WTC11 (cell line): ENCODE data around the gene LTBP2. TPM values are rescaled to one million over a fixed set of nuclear protein-coding genes. Genes with fewer than 3 reads are reported as not detected.

Source experiments
- ATAC-seq: fragments of 200-7000 bp; cut with Tn5 transposase; 2 replicates; pipeline ENCODE4 v1.10.0; 2021; ENCODE audit warnings: mild to moderate bottlenecking, moderate library complexity
- CTCF ChIA-PET: fragments of 300-600 bp; sonication (Branson Sonifier 250); formaldehyde crosslinking; loops from one replicate; lab custom pipeline; 2021; ENCODE audit warnings: antibody characterized with exemption; lab: Charles Lee
- POLR2A ChIA-PET: fragments of 350-600 bp; sonication (Branson Sonifier 250); formaldehyde crosslinking; loops from one replicate; lab custom pipeline; 2021; ENCODE audit warnings: antibody characterized with exemption; lab: Charles Lee
- DNase-seq: peaks from one replicate; pipeline ENCODE4 v3.0.0; 2021; ENCODE audit warnings: low spot score
- H3K27ac Mint-ChIP-seq: 2 replicates; pipeline ENCODE4 v1.8.0; 2021; ENCODE audit warnings: mixed read lengths
- H3K27me3 Mint-ChIP-seq: 2 replicates; pipeline ENCODE4 v1.8.0; 2021; ENCODE audit warnings: low read depth, mild to moderate bottlenecking, moderate library complexity, mixed read lengths
- H3K36me3 Mint-ChIP-seq: 2 replicates; pipeline ENCODE4 v1.8.0; 2021; ENCODE audit warnings: mixed read lengths
- H3K4me1 Mint-ChIP-seq: 2 replicates; pipeline ENCODE4 v1.8.0; 2022; ENCODE audit warnings: mixed read lengths
- H3K4me3 Mint-ChIP-seq: 2 replicates; pipeline ENCODE4 v1.8.0; 2021; ENCODE audit warnings: mild to moderate bottlenecking, moderate library complexity, mixed read lengths
- H3K9me3 Mint-ChIP-seq: 2 replicates; pipeline ENCODE4 v1.8.0; 2021; ENCODE audit warnings: mixed read lengths
- ATF2 ChIP-seq: sonication (generic); formaldehyde crosslinking; IDR thresholded peaks from 2 replicates; pipeline ENCODE4 v1.8.1; 2022; ENCODE audit warnings: low read depth, missing genetic modification reagents, borderline replicate concordance
- ATF3 ChIP-seq: sonication (generic); formaldehyde crosslinking; conservative IDR thresholded peaks from 2 replicates; pipeline ENCODE4 v1.8.1; 2022; ENCODE audit warnings: mild to moderate bottlenecking, missing genetic modification reagents
- CDX4 ChIP-seq: fragments of 250-450 bp; sonication (Bioruptor Pico); IDR thresholded peaks from 2 replicates; pipeline ENCODE4 v1.9.0; 2021; ENCODE audit warnings: moderate library complexity, mild to moderate bottlenecking, inconsistent platforms, borderline replicate concordance
- E2F5 ChIP-seq: sonication (generic); formaldehyde crosslinking; IDR thresholded peaks from 2 replicates; pipeline ENCODE4 v1.8.1; 2022; ENCODE audit warnings: mild to moderate bottlenecking, moderate library complexity, missing genetic modification reagents
- FOXK1 ChIP-seq: sonication (generic); formaldehyde crosslinking; IDR thresholded peaks from 2 replicates; pipeline ENCODE4 v1.8.0; 2022; ENCODE audit warnings: mild to moderate bottlenecking, moderate library complexity, missing genetic modification reagents
- GABPB1 ChIP-seq: sonication (generic); formaldehyde crosslinking; IDR thresholded peaks from 2 replicates; pipeline ENCODE4 v1.8.1; 2023; ENCODE audit warnings: mild to moderate bottlenecking, missing genetic modification reagents
- GRHL2 ChIP-seq: fragments of 250-450 bp; sonication (Bioruptor Pico); IDR thresholded peaks from 2 replicates; pipeline ENCODE4 v1.8.0; 2022; ENCODE audit warnings: mild to moderate bottlenecking, moderate library complexity; ENCODE audit not compliant: insufficient replicate concordance, severe bottlenecking
- HMGXB4 ChIP-seq: sonication (generic); formaldehyde crosslinking; IDR thresholded peaks from 2 replicates; pipeline ENCODE4 v1.8.1; 2023; ENCODE audit warnings: mild to moderate bottlenecking, moderate library complexity, missing genetic modification reagents
- MAX ChIP-seq: sonication (generic); formaldehyde crosslinking; IDR thresholded peaks from 2 replicates; pipeline ENCODE4 v1.8.0; 2022; ENCODE audit warnings: mild to moderate bottlenecking, missing genetic modification reagents
- MXD4 ChIP-seq: fragments of 250-450 bp; sonication (Bioruptor Pico); IDR thresholded peaks from 2 replicates; pipeline ENCODE4 v1.8.0; 2021; ENCODE audit warnings: mild to moderate bottlenecking, moderate library complexity, borderline replicate concordance
- NFE2L1 ChIP-seq: sonication (generic); formaldehyde crosslinking; IDR thresholded peaks from 2 replicates; pipeline ENCODE4 v1.8.1; 2023; ENCODE audit warnings: missing genetic modification reagents
- NR2C2 ChIP-seq: sonication (generic); formaldehyde crosslinking; IDR thresholded peaks from 2 replicates; pipeline ENCODE4 v1.8.0; 2022; ENCODE audit warnings: mild to moderate bottlenecking, missing genetic modification reagents
- NR3C1 ChIP-seq: sonication (generic); formaldehyde crosslinking; conservative IDR thresholded peaks from 2 replicates; pipeline ENCODE4 v1.8.1; 2023; ENCODE audit warnings: low read depth, mild to moderate bottlenecking, missing genetic modification reagents
- OVOL2 ChIP-seq: fragments of 250-450 bp; sonication (Bioruptor Pico); IDR thresholded peaks from 2 replicates; pipeline ENCODE4 v1.9.0; 2021; ENCODE audit warnings: mild to moderate bottlenecking, borderline replicate concordance
- RORB ChIP-seq: fragments of 250-450 bp; sonication (Bioruptor Pico); IDR thresholded peaks from 2 replicates; pipeline ENCODE4 v1.9.0; 2021; ENCODE audit warnings: mild to moderate bottlenecking
- SMAD4 ChIP-seq: sonication (generic); formaldehyde crosslinking; IDR thresholded peaks from 2 replicates; pipeline ENCODE4 v1.8.0; 2022; ENCODE audit warnings: mild to moderate bottlenecking, missing genetic modification reagents
- TEAD4 ChIP-seq: sonication (generic); formaldehyde crosslinking; IDR thresholded peaks from 2 replicates; pipeline ENCODE4 v1.8.0; 2022; ENCODE audit warnings: mild to moderate bottlenecking, missing genetic modification reagents
- ZBTB21 ChIP-seq: sonication (generic); formaldehyde crosslinking; IDR thresholded peaks from 2 replicates; pipeline ENCODE4 v1.8.1; 2023; ENCODE audit warnings: mild to moderate bottlenecking, missing genetic modification reagents, borderline replicate concordance
- ZBTB43 ChIP-seq: sonication (generic); formaldehyde crosslinking; IDR thresholded peaks from 2 replicates; pipeline ENCODE4 v1.8.1; 2023; ENCODE audit warnings: mild to moderate bottlenecking, missing genetic modification reagents
- ZMAT4 ChIP-seq: fragments of 250-450 bp; sonication (Bioruptor Pico); IDR thresholded peaks from 2 replicates; pipeline ENCODE4 v1.9.0; 2021; ENCODE audit warnings: mild to moderate bottlenecking
- ZNF232 ChIP-seq: sonication (generic); formaldehyde crosslinking; IDR thresholded peaks from 2 replicates; pipeline ENCODE4 v1.8.0; 2022; ENCODE audit warnings: mild to moderate bottlenecking, missing genetic modification reagents
- ZNF317 ChIP-seq: sonication (generic); formaldehyde crosslinking; IDR thresholded peaks from 2 replicates; pipeline ENCODE4 v1.8.1; 2023; ENCODE audit warnings: low read depth, mild to moderate bottlenecking, moderate library complexity, missing genetic modification reagents, borderline replicate concordance
- total RNA-seq: library from RNA; stranded (reverse); gene quantifications from 3 replicates; pipeline ENCODE4 v1.2.3, GENCODE V29; 2021

Gene LTBP2
- total RNA-seq, 1 experiment from 2014 or later = 1.2 TPM

- H3K27ac Mint-ChIP-seq = no peak overlapping the region
- H3K4me3 Mint-ChIP-seq = no peak overlapping the region
- ATAC-seq (no peak), DNase-seq (no peak)
- H3K27me3 Mint-ChIP-seq = no peaks in the 10 kb centered on the region
- no peaks in the 10 kb centered on the region for H3K36me3 Mint-ChIP-seq
- no peaks in the 10 kb centered on the region for H3K9me3 Mint-ChIP-seq
- no peak for TF ChIP-seq SMAD4 (CRISPR knock-in tag)
- TF ChIP-seq MAX (CRISPR knock-in tag) = no peak
- no peak for TF ChIP-seq ZBTB21 (CRISPR knock-in tag)
- no peak for TF ChIP-seq NR3C1 (CRISPR knock-in tag)
- TF ChIP-seq MXD4 = no peak
- TF ChIP-seq ZBTB43 = no peak
- ChIA-PET POLR2A (interaction anchor here (0.6 kb wide), 1 partner anchor 44 kb away, joined by 3 read pairs; no protein-coding TSS in a partner anchor), CTCF (interaction anchor here (1.3 to 1.4 kb wide), 2 partner anchors 10 to 43 kb away, joined by 3 to 7 read pairs; partner anchors contain the start of gene LTBP2)
- no peaks in the 10 kb centered on the region for H3K4me1 Mint-ChIP-seq
Observed at GRCh38 chr14:74654931-74655330, 42.9 kb upstream of the LTBP2 start.

GRCh38 chr14:74653386-74654138 lies 41.5 kb upstream of the LTBP2 start:
- no peak for TF ChIP-seq ZNF317 (CRISPR knock-in tag)
- TF ChIP-seq ZMAT4 = no peak
- TF ChIP-seq GRHL2 (CRISPR knock-in tag) = no peak
- TF ChIP-seq RORB = no peak
- TF ChIP-seq OVOL2 (CRISPR knock-in tag) = no peak
- TF ChIP-seq ATF3 (CRISPR knock-in tag) = no peak
- TF ChIP-seq GABPB1 = no peak
- no peak for TF ChIP-seq CDX4 (CRISPR knock-in tag)
- CTCF ChIA-PET = interaction anchor here (0.5 to 1.5 kb wide), 5 partner anchors 16 to 342 kb away, joined by 3 to 4 read pairs (median 3); partner anchors contain the start of gene LTBP2
- no peak for ATAC-seq
- no peak for DNase-seq
- Mint-ChIP-seq H3K4me3 (no peak overlapping the region), H3K9me3 (no peaks in the 10 kb centered on the region), H3K27me3 (no peaks in the 10 kb centered on the region), H3K27ac (no peak overlapping the region), H3K36me3 (no peaks in the 10 kb centered on the region), H3K4me1 (peaks cover 10% of the 10 kb centered on the region)
- POLR2A ChIA-PET = interaction anchor here (0.6 kb wide), 1 partner anchor 58 kb away, joined by 3 read pairs; no protein-coding TSS in a partner anchor

- no peaks in the 10 kb centered on the region for H3K9me3 Mint-ChIP-seq
- CTCF ChIA-PET = interaction anchor here (1.0 to 1.5 kb wide), 4 partner anchors 15 to 150 kb away, joined by 3 to 8 read pairs (median 4); no protein-coding TSS in a partner anchor
- TF ChIP-seq NFE2L1 (CRISPR knock-in tag) (no peak), ZNF232 (CRISPR knock-in tag) (no peak), TEAD4 (CRISPR knock-in tag) (no peak), ZNF317 (CRISPR knock-in tag) (no peak), HMGXB4 (CRISPR knock-in tag) (no peak), FOXK1 (CRISPR knock-in tag) (no peak), RORB (no peak), NR2C2 (no peak), E2F5 (CRISPR knock-in tag) (no peak), ATF2 (CRISPR knock-in tag) (no peak)
Observed at GRCh38 chr14:74652541-74652940, 40.5 kb upstream of the LTBP2 start.

More at GRCh38 chr14:74652541-74652940, 40.5 kb upstream of the LTBP2 start:
- no peaks in the 10 kb centered on the region for H3K36me3 Mint-ChIP-seq
- POLR2A ChIA-PET = no interaction called here
- H3K4me1 Mint-ChIP-seq = peaks cover 19% of the 10 kb centered on the region
- H3K27me3 Mint-ChIP-seq = no peaks in the 10 kb centered on the region
- DNase-seq = no peak
- H3K4me3 Mint-ChIP-seq = no peak overlapping the region
- no peak for ATAC-seq
- no peak overlapping the region for H3K27ac Mint-ChIP-seq
